SIG-M5 (cell line): ENCODE data around the gene FAIM2.

ENCODE experiments used
- DNase-seq: peaks from one replicate; lab custom pipeline; 2025; lab: John Stamatoyannopoulos, UW

Gene FAIM2

DNA sequence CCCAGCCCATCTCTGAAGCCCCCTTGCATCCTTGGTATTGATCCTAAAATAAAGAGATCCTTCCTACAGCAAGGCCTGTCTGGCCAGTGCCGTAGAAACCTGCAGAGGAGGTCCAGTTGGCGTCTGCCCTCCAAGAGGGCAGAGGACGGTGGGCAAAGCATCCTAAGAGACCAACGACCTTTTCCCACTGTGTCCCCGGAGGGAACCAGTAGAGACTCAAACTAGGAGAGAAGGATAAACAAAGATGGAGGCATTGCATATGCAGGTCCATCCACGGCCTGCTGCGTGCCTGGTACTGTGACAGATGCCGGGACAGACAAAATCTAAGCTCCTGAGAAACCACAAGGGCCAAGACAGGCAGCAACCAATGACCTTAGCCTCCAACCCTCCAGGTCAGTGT, 79.3 kb downstream of the FAIM2 start:
- DNase-seq: no peak

DNA sequence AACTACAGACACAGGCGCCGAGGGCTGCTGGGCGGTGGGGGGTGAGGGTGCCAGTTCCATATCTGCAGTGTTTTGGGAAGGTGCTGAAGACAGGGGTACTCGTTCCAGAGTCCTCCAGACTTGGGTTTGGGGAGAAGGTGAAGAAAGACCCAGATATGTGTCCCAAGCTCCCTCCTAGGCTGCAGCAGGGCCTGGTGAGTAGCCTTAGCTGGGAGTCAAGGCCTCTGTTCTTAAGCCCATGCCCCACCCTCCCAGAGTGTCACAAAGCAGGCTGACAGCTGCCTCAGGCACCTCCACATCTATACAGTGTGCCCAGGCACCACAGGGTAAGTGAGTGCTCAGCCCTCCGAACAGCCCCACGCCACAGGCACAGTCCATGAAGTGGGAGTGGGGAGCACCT, 79.7 kb downstream of the FAIM2 start:
- DNase-seq: no peak

DNA sequence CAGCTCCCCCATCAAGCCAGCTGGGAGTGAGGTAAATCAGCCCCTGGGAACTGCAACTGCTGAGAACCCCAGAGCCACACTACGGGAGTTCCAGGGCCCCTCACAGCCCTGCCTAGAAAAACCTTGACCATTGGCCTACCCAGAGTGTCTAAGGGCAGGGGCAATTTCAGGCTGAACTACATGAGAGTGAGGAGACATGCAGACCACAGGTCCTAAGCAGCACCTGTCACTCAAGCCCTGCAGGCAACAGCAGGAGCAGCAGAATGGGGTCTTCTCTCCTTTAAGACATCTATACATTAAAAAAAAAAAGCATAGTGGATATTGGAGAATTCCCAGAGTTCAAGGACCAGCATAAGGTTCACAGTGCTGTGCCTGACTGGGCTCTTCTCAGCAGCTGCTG, 80.3 kb downstream of the FAIM2 start:
- no peak for DNase-seq

GRCh38 chr12:49821373-49822287, 82.1 kb downstream of the FAIM2 start:
- DNase-seq: no peak

DNA sequence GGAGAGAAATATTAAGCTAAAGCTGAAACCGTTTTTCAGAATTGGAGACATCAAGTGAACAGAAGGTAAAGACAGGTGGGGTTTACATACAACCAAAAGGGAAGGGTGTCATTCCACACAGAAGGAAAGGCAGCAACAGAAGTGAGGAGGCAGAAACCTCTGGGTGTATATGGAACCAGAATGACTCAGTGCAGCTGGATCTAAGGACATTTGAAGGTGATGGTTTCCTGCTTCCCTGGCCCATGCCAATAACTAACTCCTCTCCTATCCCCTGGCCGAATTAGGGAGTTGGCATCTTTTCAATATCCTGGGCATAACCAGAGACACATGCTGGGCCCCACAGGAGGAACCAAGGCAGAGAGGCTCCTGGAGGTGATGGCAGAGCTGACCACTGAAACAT, 83.9 kb downstream of the FAIM2 start:
- DNase-seq: no peak

- no peak for DNase-seq
Measured at GRCh38 chr12:49818241-49818895, 85.3 kb downstream of the FAIM2 start.
